ENCODE results near the gene MARCHF3.
A peak's percentile ranks its signal among the peaks of the same experiment; 100 is the strongest.

Gene MARCHF3

GRCh38 chr5:127030259-127031146 lies at the start of gene MARCHF3:
TSS of gene MARCHF3 (minus strand) at chr5:127030558. CDS start at chr5:126918171, 112,387 bp downstream.
- TF ChIP-seq CTCF (IDR thresholded peaks at IDR 0.05; ENCODE audit: low read depth, low read length, missing control alignments) = peak; percentile 16
- in situ Hi-C loops (cut with HindIII; ENCODE audit: low sequenced_read_pairs) = no loop called here
- peak; percentile 85 for DNase-seq (ENCODE audit: low read depth)
- H3K4me3 ChIP-seq (ENCODE audit: low read depth, low read length) = peak within 1 kb of the TSS; percentile 87

- in situ Hi-C loops (cut with HindIII; ENCODE audit: low sequenced_read_pairs) = no loop called here
- no peak for DNase-seq (ENCODE audit: low read depth)
- no peak for TF ChIP-seq CTCF (IDR thresholded peaks at IDR 0.05; ENCODE audit: low read depth, low read length, missing control alignments)
Measured at GRCh38 chr5:127079994-127080491, 49.7 kb upstream of the MARCHF3 start.

GRCh38 chr5:127077366-127077765 lies 47.0 kb upstream of the MARCHF3 start:
- in situ Hi-C loops (cut with HindIII; ENCODE audit: low sequenced_read_pairs) = no loop called here
- no peak for TF ChIP-seq CTCF (IDR thresholded peaks at IDR 0.05; ENCODE audit: low read depth, low read length, missing control alignments)
- H3K4me3 ChIP-seq (ENCODE audit: low read depth, low read length) = no peak overlapping the region
- no peak for DNase-seq (ENCODE audit: low read depth)

More at GRCh38 chr5:127079994-127080491, 49.7 kb upstream of the MARCHF3 start:
- no peak overlapping the region for H3K4me3 ChIP-seq (ENCODE audit: low read depth, low read length)

GRCh38 chr5:127076315-127077129 lies 46.2 kb upstream of the MARCHF3 start:
- in situ Hi-C loops (cut with HindIII; ENCODE audit: low sequenced_read_pairs) = no loop called here
- DNase-seq (ENCODE audit: low read depth) = no peak
- no peak for TF ChIP-seq CTCF (IDR thresholded peaks at IDR 0.05; ENCODE audit: low read depth, low read length, missing control alignments)
- no peak overlapping the region for H3K4me3 ChIP-seq (ENCODE audit: low read depth, low read length)

GRCh38 chr5:127074466-127074865 lies 44.1 kb upstream of the MARCHF3 start:
- TF ChIP-seq CTCF (IDR thresholded peaks at IDR 0.05; ENCODE audit: low read depth, low read length, missing control alignments) = no peak
- in situ Hi-C loops (cut with HindIII; ENCODE audit: low sequenced_read_pairs) = no loop called here
- H3K4me3 ChIP-seq (ENCODE audit: low read depth, low read length) = no peak overlapping the region
- DNase-seq (ENCODE audit: low read depth) = no peak

Measured in astrocyte of the cerebellum (primary cell).